ENCODE data around the gene PAX8.

GRCh38 chr2:113263546-113263945 lies 15.2 kb downstream of the PAX8 start:
- no peak for TF ChIP-seq EZH2 (IDR thresholded peaks at IDR 0.05; ENCODE audit: low read length, unreplicated experiment)
- TF ChIP-seq, protein P1, sequence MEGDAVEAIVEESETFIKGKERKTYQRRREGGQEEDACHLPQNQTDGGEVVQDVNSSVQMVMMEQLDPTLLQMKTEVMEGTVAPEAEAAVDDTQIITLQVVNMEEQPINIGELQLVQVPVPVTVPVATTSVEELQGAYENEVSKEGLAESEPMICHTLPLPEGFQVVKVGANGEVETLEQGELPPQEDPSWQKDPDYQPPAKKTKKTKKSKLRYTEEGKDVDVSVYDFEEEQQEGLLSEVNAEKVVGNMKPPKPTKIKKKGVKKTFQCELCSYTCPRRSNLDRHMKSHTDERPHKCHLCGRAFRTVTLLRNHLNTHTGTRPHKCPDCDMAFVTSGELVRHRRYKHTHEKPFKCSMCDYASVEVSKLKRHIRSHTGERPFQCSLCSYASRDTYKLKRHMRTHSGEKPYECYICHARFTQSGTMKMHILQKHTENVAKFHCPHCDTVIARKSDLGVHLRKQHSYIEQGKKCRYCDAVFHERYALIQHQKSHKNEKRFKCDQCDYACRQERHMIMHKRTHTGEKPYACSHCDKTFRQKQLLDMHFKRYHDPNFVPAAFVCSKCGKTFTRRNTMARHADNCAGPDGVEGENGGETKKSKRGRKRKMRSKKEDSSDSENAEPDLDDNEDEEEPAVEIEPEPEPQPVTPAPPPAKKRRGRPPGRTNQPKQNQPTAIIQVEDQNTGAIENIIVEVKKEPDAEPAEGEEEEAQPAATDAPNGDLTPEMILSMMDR (conservative IDR thresholded peaks at IDR 0.05; ENCODE audit: low read depth, low read length) = no peak
